ENCODE measurements around the gene FECH.
"Not testable (repeated sequence)": the region's sequence is repeated elsewhere in the genome, so short reads cannot be mapped to it uniquely, and the experiment has no call there.

Gene FECH

DNA sequence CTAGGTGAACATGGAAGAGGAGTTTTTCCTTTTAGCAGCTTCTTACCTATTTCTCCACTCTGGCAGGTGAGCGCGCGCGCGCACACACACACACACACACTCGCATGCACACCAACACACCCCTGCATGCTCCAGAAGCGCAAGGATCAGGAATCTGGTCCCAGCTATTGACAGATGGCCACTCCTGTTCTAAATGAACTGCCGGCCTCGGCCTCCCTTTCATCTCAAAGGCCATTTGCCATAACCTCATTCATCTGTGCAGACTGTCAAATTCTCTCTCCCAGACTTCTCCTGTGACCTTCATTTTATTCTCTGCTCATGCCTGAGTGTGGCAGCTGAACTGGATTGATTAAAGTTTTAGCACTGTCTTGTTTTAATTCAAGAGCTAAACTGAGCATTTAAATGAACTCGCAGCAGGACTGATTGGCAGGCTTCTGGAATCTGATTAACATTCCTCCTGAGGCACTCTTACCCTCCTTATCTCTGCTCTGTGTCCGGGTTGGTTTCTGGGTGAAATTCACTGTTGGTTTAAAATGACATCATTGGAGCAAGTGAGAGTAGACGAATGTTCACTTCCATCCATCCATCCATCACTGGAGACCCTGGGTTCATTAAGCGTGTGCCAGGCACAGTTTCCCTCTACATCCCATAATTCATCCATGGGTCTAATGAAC is 58.8 kb downstream of the FECH start:
- DNase-seq, result no peak

DNA sequence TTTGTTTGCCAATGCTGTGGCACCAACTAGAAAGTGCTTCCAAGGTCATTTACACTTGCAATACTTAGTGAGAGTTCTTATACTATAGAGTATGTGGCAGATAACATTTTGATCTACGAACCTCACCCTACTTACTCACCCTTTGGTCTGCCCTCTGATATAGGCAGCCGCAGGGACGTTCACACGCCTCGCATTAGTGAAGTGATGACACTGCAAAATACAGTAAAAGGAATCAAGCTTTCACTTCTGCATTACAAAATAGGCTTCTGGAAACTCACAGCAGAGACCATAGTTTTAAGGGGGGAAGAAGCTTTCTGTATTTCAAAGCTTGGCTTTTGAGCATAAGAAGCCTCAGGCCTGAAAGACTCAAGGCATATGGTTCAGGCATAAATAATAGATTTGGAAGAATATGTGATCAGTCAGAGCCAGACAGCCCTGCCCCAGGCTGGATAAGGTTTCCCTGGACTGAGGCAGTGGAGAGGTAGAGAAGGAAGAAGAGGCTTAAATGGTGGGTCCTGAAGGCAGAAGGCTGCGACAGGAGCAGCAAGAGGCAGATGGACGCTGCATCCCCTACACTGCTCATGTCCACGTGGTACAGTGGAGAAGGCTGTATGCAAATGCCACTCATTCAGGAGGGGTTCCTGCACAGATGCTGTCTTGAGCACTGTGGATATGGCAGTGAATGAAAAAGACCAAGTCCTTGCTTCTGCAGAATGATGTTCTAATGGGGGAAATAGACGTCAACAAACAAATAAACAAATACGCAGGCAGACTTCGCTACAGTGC is 63.1 kb downstream of the FECH start:
- DNase-seq, result no peak

DNA sequence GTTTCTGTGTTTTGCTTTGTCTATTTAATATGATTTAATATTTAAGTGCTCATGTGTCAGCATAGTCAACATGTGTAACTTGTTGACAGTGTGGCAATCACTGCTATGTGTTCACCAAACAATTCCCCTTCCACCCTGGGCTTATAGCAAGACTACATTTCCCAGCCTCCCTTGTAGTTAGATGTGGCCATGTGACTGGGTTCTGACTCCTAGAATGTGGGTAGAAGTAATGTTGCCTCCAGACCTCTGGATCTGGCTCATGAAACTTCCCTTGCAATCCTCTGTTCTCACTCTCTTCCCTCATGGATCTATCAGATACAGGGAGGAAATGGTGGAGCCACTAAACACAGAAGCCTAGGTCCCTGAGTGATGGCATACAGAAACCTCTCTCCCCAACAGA is 64.2 kb downstream of the FECH start:
- DNase-seq, result not testable (repeated sequence)

DNA sequence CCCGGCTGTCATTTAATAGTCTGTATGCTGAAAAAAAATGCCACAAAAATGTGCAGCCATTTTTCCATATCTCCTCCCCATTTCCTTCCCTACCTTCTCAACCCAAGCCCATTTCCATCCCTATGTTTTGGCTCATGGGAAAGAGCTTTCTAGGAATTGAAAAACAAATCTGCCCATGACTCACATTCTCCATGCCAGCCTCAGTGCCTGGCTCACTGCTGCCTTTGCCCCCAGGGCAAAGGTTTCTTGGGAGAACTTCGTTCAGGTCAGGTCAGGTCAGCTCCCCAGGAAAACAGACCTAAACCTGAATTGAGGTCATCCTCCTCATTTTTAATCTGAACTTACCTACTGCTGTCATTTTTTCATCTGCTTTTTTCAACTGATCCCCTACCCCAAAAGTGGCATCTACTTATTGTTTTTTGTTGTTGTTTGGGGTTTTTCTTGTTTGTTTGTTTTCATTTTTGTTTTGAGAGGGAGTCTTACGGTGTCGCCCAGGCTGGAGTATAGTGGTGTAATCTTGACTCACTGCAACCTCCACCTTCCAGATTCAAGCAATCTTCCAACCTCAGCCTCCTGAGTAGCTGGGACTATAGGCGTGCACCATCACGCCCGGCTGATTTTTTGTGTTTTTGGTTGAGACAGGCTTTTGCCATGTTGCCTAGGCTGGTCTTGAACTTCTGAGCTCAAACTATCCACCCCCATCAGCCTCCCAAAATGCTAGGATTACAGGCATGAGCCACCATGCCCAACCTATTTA is 66.7 kb downstream of the FECH start:
- no peak for DNase-seq

DNA sequence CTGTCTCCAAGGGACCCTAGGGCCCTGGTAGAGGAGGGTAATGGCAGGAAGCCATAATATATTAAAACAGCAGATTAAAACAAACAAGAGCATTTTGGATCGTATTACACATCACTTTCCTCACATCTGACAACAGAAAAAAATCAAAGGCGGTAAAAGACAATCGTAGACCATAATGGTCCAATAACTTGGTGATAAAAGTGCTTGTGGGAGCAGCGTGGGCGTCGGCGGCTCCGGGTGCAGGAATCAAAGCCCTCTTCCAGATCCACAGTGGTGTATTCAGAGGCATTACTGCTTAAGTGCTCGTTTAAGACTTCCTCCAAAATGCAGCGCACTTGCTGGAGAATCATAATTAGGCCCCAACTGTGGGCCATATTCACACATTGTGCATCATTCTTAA is 68.0 kb downstream of the FECH start:
- DNase-seq, result no peak

DNA sequence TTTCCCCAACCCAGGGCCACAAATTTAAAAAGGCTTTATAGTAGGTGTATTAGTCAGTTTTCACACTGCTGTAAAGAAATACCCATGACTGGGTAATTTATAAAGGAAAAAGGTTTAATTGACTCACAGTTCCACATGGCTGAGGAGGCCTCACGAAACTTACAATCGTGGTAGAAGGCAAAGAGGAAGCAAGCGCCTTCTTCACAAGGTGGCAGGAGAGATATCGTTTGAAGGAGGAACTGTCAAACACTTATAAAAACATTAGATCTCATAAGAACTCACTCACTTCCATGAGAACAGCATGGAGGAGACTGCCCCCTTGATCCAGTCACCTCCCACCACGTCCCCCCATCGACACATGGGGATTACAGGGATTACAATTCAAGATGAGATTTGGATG is 70.4 kb downstream of the FECH start:
- no peak for DNase-seq

DNA sequence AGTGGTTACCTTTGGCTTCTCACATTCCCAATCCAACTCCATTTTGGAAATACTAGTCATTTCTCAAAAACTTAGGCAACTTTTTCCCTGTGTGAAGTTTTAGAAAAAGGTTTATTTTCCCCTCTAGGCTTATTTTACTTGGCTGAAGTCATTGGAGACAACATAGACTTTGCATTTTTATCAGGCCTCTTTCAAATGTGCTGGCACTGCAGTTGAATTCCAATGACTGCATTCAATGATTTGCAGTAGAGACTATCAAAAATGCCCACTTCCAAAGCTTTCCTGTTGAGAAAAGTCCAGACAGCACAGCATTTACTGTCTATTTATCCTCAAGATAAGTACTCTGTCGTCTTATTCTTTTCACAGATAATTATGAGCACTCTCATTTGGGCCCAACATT is 81.3 kb downstream of the FECH start:
- no peak for DNase-seq

DNA sequence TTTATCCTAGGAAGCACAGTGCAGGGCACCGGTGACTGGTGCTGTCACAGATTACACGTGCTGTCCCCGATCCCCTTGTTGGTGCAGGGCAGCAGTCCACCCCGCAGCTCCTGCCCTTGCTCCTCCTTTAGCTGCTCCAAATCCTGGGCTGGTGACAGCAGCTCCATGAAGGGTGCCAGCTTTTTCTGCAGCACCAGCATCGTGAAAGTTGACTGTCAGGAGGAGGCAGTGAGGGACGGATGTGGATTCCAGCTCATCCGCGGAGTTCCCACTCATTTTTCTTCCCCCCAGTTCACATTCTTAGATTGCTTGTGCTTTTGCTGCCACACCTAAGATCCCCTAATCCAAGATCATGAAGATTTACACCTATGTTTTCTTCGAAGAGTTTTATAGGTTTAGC is 83.9 kb downstream of the FECH start:
- no peak for DNase-seq

DNA sequence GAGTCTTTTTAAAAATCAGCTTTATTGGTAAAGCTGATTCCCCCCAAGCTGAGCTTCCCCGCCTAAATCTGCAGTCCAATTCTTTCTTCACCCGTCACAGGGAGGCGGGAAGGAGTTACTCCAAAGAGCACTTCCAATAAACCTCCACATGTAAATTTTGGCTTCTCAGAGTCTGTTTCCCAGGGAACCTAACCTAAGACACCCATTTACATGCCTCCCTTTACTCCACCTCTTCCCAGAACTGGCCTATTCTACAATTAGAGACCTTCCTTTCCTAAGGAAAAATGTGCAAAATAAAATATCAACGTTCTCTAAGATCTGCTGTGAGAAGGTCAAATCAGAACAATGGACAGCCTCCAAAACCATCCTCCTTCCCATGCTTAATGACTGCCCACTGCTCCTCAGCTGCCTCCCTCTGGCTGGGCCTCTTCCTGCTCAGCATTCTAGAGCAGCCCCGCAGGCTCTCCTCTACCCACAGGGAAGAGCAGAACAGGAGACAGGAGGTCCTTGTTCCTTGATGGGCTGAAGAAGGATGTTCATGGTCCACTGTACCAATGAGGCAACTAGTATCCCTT is 87.7 kb downstream of the FECH start:
- no peak for DNase-seq

Data from NK-92 treated with Interleukin-12 subunit alpha and Interleukin-12 subunit beta, amount 100 ng/mL, for 24 hours (cell line).